HepG2 (cell line): ENCODE results near the gene PHYH. TPM values are rescaled to one million over a fixed set of nuclear protein-coding genes. Genes with fewer than 3 reads are reported as not detected.

Experiments
- ATAC-seq: fragments of 200-7000 bp; cut with Tn5 transposase; 3 replicates; pipeline ENCODE4 v1.9.1; 2020; ENCODE audit warnings: mild to moderate bottlenecking, moderate library complexity
- BruUV-seq: library from RNA; stranded (reverse); fragments of 400-500 nt; replicated peaks from 2 replicates; lab custom pipeline; 2021; lab: Mats Ljungman, UMichigan
- CTCF ChIA-PET: fragments of 300-600 bp; formaldehyde crosslinking; extraction: SDS; loops from one replicate; lab custom pipeline; 2021; ENCODE audit warnings: low total read pairs, inconsistent platforms, low intra/inter-chr PET ratio; lab: Yijun Ruan, JAX
- POLR2A ChIA-PET: fragments of 350-600 bp; sonication (Branson Sonifier 250); formaldehyde crosslinking; loops from one replicate; lab custom pipeline; 2020; ENCODE audit warnings: antibody characterized with exemption, inconsistent platforms; lab: Yijun Ruan, JAX
- DNase-seq: peaks from one replicate; pipeline ENCODE4 v3.0.0-alpha.2; 2015; ENCODE audit warnings: low spot score
- FAIRE-seq: peaks from 3 replicates; lab custom pipeline; 2011; peaks lifted over from hg19 to GRCh38; lab: Jason Lieb, UNC
- H2AFZ ChIP-seq: one replicate; pipeline ENCODE4 v1.6.1; 2011; ENCODE audit warnings: low read length, inconsistent platforms
- H3K27ac ChIP-seq: fragments of 300-600 bp; 3 replicates; pipeline ENCODE4 v1.8.0; 2011; ENCODE audit warnings: mixed run types, mild to moderate bottlenecking, mixed read lengths, low read length, inconsistent platforms; ENCODE audit not compliant: insufficient read depth; ENCODE audit errors: extremely low read length
- H3K27me3 ChIP-seq, 2 experiments: fragments of 200-600 bp in 1 of 2; 2 replicates in 1 of 2; 3 replicates in 1 of 2; pipeline versions ENCODE4 v1.6.0 to v1.8.0; 2011; ENCODE audit warnings: low read length in 2 of 2, mild to moderate bottlenecking in 2 of 2, moderate library complexity in 2 of 2, inconsistent platforms in 1 of 2; ENCODE audit not compliant: insufficient read depth in 2 of 2, control insufficient read depth in 1 of 2
- H3K36me3 ChIP-seq, 2 experiments: fragments of 200-600 bp in 1 of 2; replicated peaks in 1 of 2; 2 replicates in 1 of 2; 3 replicates in 1 of 2; pipeline versions ENCODE4 v1.5.1 to v1.8.0; 2011; ENCODE audit warnings: low read length in 2 of 2, inconsistent platforms in 1 of 2; ENCODE audit not compliant: insufficient read depth in 2 of 2, control insufficient read depth in 1 of 2
- H3K4me1 ChIP-seq: 2 replicates; pipeline ENCODE4 v1.5.1; 2012; ENCODE audit warnings: low read length, inconsistent platforms; ENCODE audit not compliant: insufficient read depth
- H3K4me2 ChIP-seq: 2 replicates; pipeline ENCODE4 v1.6.0; 2011; ENCODE audit warnings: low read depth, low read length, inconsistent platforms
- H3K4me3 ChIP-seq, 3 experiments: fragments of 200-600 bp in 1 of 3; sonication (generic), shearing (Covaris generic) in 1 of 3; replicated peaks in 1 of 3; 2 replicates each; pipeline ENCODE4 v1.5.1; 2011 to 2016; ENCODE audit warnings: low read length in 3 of 3, inconsistent platforms in 2 of 3, low read depth in 2 of 3, mild to moderate bottlenecking in 2 of 3, control low read depth in 1 of 3, mixed read lengths in 1 of 3; ENCODE audit not compliant: insufficient read depth in 1 of 3
- H3K79me2 ChIP-seq: one replicate; pipeline ENCODE4 v1.6.1; 2011; ENCODE audit warnings: low read length, inconsistent platforms; ENCODE audit not compliant: insufficient read depth
- H3K9ac ChIP-seq: 2 replicates; pipeline ENCODE4 v1.6.0; 2011; ENCODE audit warnings: mild to moderate bottlenecking, low read depth, low read length, inconsistent platforms; ENCODE audit not compliant: insufficient read depth
- H3K9me3 ChIP-seq: 2 replicates; pipeline ENCODE4 v1.5.1; 2012; ENCODE audit warnings: mild to moderate bottlenecking, low read length
- H4K20me1 ChIP-seq: 2 replicates; pipeline ENCODE4 v1.6.0; 2011; ENCODE audit warnings: inconsistent platforms, mild to moderate bottlenecking, low read length, moderate library complexity; ENCODE audit not compliant: insufficient read depth
- POLR2A ChIP-seq, 2 experiments: IDR thresholded peaks; 2 replicates each; pipeline ENCODE4 v1.6.1; 2011; ENCODE audit warnings: low read depth in 2 of 2, low read length in 2 of 2, mild to moderate bottlenecking in 1 of 2, moderate library complexity in 1 of 2; ENCODE audit not compliant: insufficient read depth in 1 of 2
- TAF1 ChIP-seq: sonication (generic); formaldehyde crosslinking; IDR thresholded peaks from 2 replicates; pipeline ENCODE4 v1.4.0; 2020; ENCODE audit warnings: missing genetic modification reagents
- ZHX1 ChIP-seq: sonication (generic); formaldehyde crosslinking; IDR thresholded peaks from 2 replicates; pipeline ENCODE4 v1.8.1; 2022; ENCODE audit warnings: low read depth, mild to moderate bottlenecking, missing genetic modification reagents
- ZNF629 ChIP-seq: sonication (generic); formaldehyde crosslinking; conservative IDR thresholded peaks from 2 replicates; pipeline ENCODE4 v1.5.0; 2020; ENCODE audit warnings: missing genetic modification reagents
- WGBS: methylation state at CpG from one replicate; pipeline ENCODE4 v1.1.6; 2017; ENCODE audit warnings: low lambda C conversion rate; 5-methylcytosine and 5-hydroxymethylcytosine counted together
- in situ Hi-C: cut with HindIII; loops from 2 replicates; pipeline ENCODE4 v1.10.0; 2017; ENCODE audit warnings: low pct_unique_long_range_greater_than_20kb; ENCODE audit not compliant: extremely low pct_ligation_motif_present
- intact Hi-C: fragments of 100-400 bp; cut with micrococcal nuclease; formaldehyde crosslinking; loops from one replicate; pipeline ENCODE4 v1.10.0; 2022; ENCODE audit not compliant: unreplicated experiment
- polyA plus RNA-seq, 8 experiments: library from polyadenylated mRNA; depleted of rRNA in 3 of 8; stranded (reverse) in 7 of 8; unstranded in 1 of 8; fragments of >200 nt; fragmentation: Illumina TruSeq in 4 of 8; extraction: Trizol in 4 of 8; gene quantifications; 2 replicates each; pipeline versions ENCODE4 v1.2.1 to v1.2.3, GENCODE V29; 2011 to 2016; ENCODE audit warnings: low read depth in 4 of 8, missing spikeins in 1 of 8, mixed read lengths in 1 of 8; ENCODE audit not compliant: insufficient read depth in 1 of 8
- total RNA-seq, 5 experiments: library from RNA; depleted of rRNA; stranded (reverse); fragments of >200 nt; fragmentation: Illumina TruSeq; extraction: Trizol; gene quantifications; 2 replicates each; pipeline ENCODE4 v1.2.3, GENCODE V29; 2016; ENCODE audit warnings: low read depth in 1 of 5

PHYH gene
- total and polyA plus RNA-seq, 2 of the 13 experiments (the other 11 are each of a cell fraction or from before 2014, with no cell fraction given) = 27.2 to 34.5 TPM

- no peak overlapping the region for H3K9ac ChIP-seq
- no peaks in the 10 kb centered on the region for H3K27me3 ChIP-seq
- no peak for DNase-seq
- no peak overlapping the region for H2AFZ ChIP-seq
- no peak overlapping the region for H3K4me3 ChIP-seq
- no peak overlapping the region for H3K27ac ChIP-seq
- H3K4me2 ChIP-seq = no peak overlapping the region
- no TSS peak for BruUV-seq
- FAIRE-seq = no peak
- TF ChIP-seq POLR2A (IDR thresholded peaks at IDR 0.05; ENCODE audit: insufficient read depth in 1 of 2, low read depth in 2 of 2, low read length in 2 of 2) = no peak
- TF ChIP-seq TAF1 = no peak
- TF ChIP-seq ZNF629 (CRISPR knock-in tag) = peak; percentile 69
- TF ChIP-seq ZHX1 (CRISPR knock-in tag) = no peak
- intact Hi-C loops = no loop called here
- ChIA-PET CTCF (no interaction called here), POLR2A (no interaction called here)
- H3K9me3 ChIP-seq = no peaks in the 10 kb centered on the region
- no peaks in the 10 kb centered on the region for H3K79me2 ChIP-seq
- WGBS = 92% methylated on average over 2 of the region's 2 CpGs
- ATAC-seq = no peak
- H3K4me1 ChIP-seq = peaks cover 45% of the 10 kb centered on the region
- peaks cover 0 to 7% of the 10 kb centered on the region in 2 experiments; a peak in 2 of 5 replicates for H3K36me3 ChIP-seq
- in situ Hi-C loops = no loop called here
- H4K20me1 ChIP-seq = no peaks in the 10 kb centered on the region
Measured at GRCh38 chr10:13294784-13295183, 5.1 kb downstream of the PHYH start.
